ENCODE results near the gene PMEL. TPM values are rescaled to one million over a fixed set of nuclear protein-coding genes. Genes with fewer than 3 reads are reported as not detected.
A peak's percentile ranks its signal among the peaks of the same experiment; 100 is the strongest.

The PMEL gene
- total RNA-seq, 1 experiment from 2014 or later, result 1.2 TPM

DNA sequence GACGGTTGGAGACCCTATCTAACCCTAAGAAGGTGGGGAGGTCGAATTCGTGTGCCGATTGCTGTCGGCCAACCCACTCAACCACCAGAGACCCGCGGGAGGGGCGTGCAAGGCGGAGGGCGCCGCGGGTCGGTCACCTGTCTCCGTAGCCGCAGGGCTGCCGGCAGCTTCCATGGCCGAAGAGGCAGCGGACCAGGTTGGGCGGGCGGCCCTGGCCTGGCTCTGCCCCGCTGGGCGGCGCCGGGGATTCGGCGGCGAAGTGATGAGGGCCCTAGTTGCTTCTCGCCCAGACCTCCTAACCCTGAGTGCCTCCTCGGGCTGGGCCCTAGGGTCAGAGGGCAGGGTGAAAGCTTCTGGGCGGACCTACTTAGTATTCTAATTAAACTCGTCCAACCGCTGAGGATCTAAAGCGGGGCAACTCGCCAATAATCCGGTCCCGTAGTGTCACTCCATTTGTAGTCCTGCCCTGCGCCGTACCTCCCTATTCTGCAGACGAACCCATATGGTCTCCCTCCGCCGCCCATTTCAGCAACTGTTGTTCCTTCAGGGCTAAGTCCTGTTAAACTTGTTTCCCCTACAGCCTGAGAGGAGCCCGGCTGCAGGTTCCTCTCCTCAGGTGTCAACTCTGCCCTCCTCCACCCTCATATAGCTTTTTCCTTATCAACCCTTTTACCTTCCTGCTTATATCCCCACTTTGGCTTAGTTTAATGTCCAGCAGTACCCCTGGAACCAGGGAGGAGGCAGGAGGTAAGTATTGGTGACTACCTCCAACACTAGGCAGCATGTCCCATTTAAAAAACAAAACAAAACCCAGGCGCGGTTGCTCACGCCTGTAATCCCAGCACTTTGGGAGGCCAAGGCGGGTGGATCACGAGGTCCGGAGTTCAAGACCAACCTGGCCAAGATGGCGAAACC, 38.0 kb downstream of the PMEL start, which contains the start of gene PYM1:
Gene PYM1, minus strand, starts transcription at position 307 of the 915 bp plus-strand sequence. Its CDS starts 133 bp downstream, at position 174.
- peak; percentile 59 for DNase-seq (ENCODE audit: low read depth, low spot score)
- intact Hi-C loops (cut with micrococcal nuclease; ENCODE audit: unreplicated experiment), result loop anchor here (2.0 to 5.0 kb wide), 2 partner anchors 99 to 201 kb away; partner anchors contain the start of genes CD63 and DNAJC14
- peaks cover 4% of the 10 kb centered on the region; the same call in 1 of the 2 replicates for H3K36me3 ChIP-seq (ENCODE audit: control insufficient read depth, insufficient read depth, low read length)
- peak; percentile 65 for ATAC-seq
- peak within 1 kb of the TSS; percentile 67 to 91 for H3K4me3 ChIP-seq (ENCODE audit: low read depth in 2 of 2, low read length in 2 of 2)
- ChIA-PET CTCF (interaction anchor here (0.6 to 1.0 kb wide), 4 partner anchors 13 to 82 kb away, joined by 3 to 11 read pairs (median 6); no protein-coding TSS in a partner anchor), POLR2A (no interaction called here)
- H3K9me3 ChIP-seq (ENCODE audit: control insufficient read depth, insufficient read depth, low read depth, low read length), result no peaks in the 10 kb centered on the region
- no TSS peak for BruUV-seq (replicated peaks)
- peak within 1 kb of the TSS; percentile 100 for H3K27ac ChIP-seq (ENCODE audit: low read length)
- TF ChIP-seq CTCF (IDR thresholded peaks at IDR 0.05), result no peak
- TF ChIP-seq, protein P1, sequence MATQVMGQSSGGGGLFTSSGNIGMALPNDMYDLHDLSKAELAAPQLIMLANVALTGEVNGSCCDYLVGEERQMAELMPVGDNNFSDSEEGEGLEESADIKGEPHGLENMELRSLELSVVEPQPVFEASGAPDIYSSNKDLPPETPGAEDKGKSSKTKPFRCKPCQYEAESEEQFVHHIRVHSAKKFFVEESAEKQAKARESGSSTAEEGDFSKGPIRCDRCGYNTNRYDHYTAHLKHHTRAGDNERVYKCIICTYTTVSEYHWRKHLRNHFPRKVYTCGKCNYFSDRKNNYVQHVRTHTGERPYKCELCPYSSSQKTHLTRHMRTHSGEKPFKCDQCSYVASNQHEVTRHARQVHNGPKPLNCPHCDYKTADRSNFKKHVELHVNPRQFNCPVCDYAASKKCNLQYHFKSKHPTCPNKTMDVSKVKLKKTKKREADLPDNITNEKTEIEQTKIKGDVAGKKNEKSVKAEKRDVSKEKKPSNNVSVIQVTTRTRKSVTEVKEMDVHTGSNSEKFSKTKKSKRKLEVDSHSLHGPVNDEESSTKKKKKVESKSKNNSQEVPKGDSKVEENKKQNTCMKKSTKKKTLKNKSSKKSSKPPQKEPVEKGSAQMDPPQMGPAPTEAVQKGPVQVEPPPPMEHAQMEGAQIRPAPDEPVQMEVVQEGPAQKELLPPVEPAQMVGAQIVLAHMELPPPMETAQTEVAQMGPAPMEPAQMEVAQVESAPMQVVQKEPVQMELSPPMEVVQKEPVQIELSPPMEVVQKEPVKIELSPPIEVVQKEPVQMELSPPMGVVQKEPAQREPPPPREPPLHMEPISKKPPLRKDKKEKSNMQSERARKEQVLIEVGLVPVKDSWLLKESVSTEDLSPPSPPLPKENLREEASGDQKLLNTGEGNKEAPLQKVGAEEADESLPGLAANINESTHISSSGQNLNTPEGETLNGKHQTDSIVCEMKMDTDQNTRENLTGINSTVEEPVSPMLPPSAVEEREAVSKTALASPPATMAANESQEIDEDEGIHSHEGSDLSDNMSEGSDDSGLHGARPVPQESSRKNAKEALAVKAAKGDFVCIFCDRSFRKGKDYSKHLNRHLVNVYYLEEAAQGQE (IDR thresholded peaks at IDR 0.05; ENCODE audit: insufficient read depth in 1 of 2, low read depth in 2 of 2, low read length in 1 of 2), result no peak
- peak; percentile 80 for TF ChIP-seq POLR2AphosphoS5 (IDR thresholded peaks at IDR 0.05; ENCODE audit: low read depth, low read length)
- peak; percentile 65; the same call in 1 of the 2 replicates for TF ChIP-seq TCF7L2 (IDR thresholded peaks at IDR 0.05; ENCODE audit: low read depth, low read length)
- H3K4me1 ChIP-seq (ENCODE audit: control insufficient read depth, insufficient read depth, low read length), result peaks cover 38% of the 10 kb centered on the region
- in situ Hi-C loops (cut with HindIII; ENCODE audit: low pct_unique_long_range_greater_than_20kb, low sequenced_read_pairs), result no loop called here
- peaks cover 5% of the 10 kb centered on the region; the same call in 1 of the 2 replicates for H3K27me3 ChIP-seq (ENCODE audit: control insufficient read depth, insufficient read depth, low read length)

GRCh38 chr12:55926738-55927587, 38.9 kb downstream of the PMEL start:
- peaks cover 4% of the 10 kb centered on the region; the same call in 1 of the 2 replicates for H3K36me3 ChIP-seq (ENCODE audit: control insufficient read depth, insufficient read depth, low read length)
- TF ChIP-seq TCF7L2 (IDR thresholded peaks at IDR 0.05; ENCODE audit: low read depth, low read length), result no peak
- TF ChIP-seq POLR2AphosphoS5 (IDR thresholded peaks at IDR 0.05; ENCODE audit: low read depth, low read length), result peak; percentile 76; the same call in 1 of the 2 replicates
- TF ChIP-seq CTCF (IDR thresholded peaks at IDR 0.05), result peak; percentile 96
- no peak for TF ChIP-seq SIN3A (IDR thresholded peaks at IDR 0.05; ENCODE audit: borderline replicate concordance, insufficient read depth, low read depth, low read length)
- H3K9me3 ChIP-seq (ENCODE audit: control insufficient read depth, insufficient read depth, low read depth, low read length), result no peaks in the 10 kb centered on the region
- H3K4me3 ChIP-seq (ENCODE audit: low read depth in 2 of 2, low read length in 2 of 2), result peak overlapping the region; percentile 67 to 91
- DNase-seq (ENCODE audit: low read depth, low spot score) (peak; percentile 84), ATAC-seq (peak; percentile 89)
- H3K27ac ChIP-seq (ENCODE audit: low read length), result peak overlapping the region; percentile 100
- H3K4me1 ChIP-seq (ENCODE audit: control insufficient read depth, insufficient read depth, low read length), result peaks cover 32% of the 10 kb centered on the region
- CTCF ChIA-PET, result interaction anchor here (0.6 to 0.7 kb wide), 5 partner anchors 13 to 152 kb away, joined by 3 to 11 read pairs (median 8); no protein-coding TSS in a partner anchor
- BruUV-seq (replicated peaks), result TSS peak; percentile 97
- no peaks in the 10 kb centered on the region for H3K27me3 ChIP-seq (ENCODE audit: control insufficient read depth, insufficient read depth, low read length)
- POLR2A ChIA-PET, result interaction anchor here (0.6 to 1.3 kb wide), 3 partner anchors 29 to 110 kb away, joined by 3 to 13 read pairs (median 5); no protein-coding TSS in a partner anchor
- intact Hi-C loops (cut with micrococcal nuclease; ENCODE audit: unreplicated experiment) (loop anchor here (2.0 to 5.0 kb wide), 2 partner anchors 98 to 200 kb away; partner anchors contain the start of genes CD63 and DNAJC14), in situ Hi-C loops (cut with HindIII; ENCODE audit: low pct_unique_long_range_greater_than_20kb, low sequenced_read_pairs) (no loop called here)
